ENCODE measurements around the gene OR56B1.

- no peak for TF ChIP-seq POLR2A (IDR thresholded peaks at IDR 0.05)
- TF ChIP-seq, protein P1, sequence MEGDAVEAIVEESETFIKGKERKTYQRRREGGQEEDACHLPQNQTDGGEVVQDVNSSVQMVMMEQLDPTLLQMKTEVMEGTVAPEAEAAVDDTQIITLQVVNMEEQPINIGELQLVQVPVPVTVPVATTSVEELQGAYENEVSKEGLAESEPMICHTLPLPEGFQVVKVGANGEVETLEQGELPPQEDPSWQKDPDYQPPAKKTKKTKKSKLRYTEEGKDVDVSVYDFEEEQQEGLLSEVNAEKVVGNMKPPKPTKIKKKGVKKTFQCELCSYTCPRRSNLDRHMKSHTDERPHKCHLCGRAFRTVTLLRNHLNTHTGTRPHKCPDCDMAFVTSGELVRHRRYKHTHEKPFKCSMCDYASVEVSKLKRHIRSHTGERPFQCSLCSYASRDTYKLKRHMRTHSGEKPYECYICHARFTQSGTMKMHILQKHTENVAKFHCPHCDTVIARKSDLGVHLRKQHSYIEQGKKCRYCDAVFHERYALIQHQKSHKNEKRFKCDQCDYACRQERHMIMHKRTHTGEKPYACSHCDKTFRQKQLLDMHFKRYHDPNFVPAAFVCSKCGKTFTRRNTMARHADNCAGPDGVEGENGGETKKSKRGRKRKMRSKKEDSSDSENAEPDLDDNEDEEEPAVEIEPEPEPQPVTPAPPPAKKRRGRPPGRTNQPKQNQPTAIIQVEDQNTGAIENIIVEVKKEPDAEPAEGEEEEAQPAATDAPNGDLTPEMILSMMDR (IDR thresholded peaks at IDR 0.05): peak in 5 of 6 experiments; percentile 8 to 44 (median 22)
- TF ChIP-seq EP300 (IDR thresholded peaks at IDR 0.05): no peak
- TF ChIP-seq POLR2AphosphoS5 (IDR thresholded peaks at IDR 0.05): no peak
Measured at GRCh38 chr11:5712507-5712906, 23.7 kb upstream of the OR56B1 start.

Data from upper lobe of left lung (tissue), 4 donors.